OCI-LY3 (cell line): ENCODE data around the gene ASIC1.

ENCODE experiments used
- CTCF ChIP-seq: fragments of 200-600, 300-600 bp; sonication (generic); IDR thresholded peaks from 2 replicates; pipeline ENCODE4 v1.5.1; 2014; ENCODE audit warnings: antibody characterized with exemption, low read length, low read depth
- EZH2phosphoT487 ChIP-seq: fragments of 200-600 bp; shearing (Covaris generic); IDR thresholded peaks from 2 replicates; pipeline ENCODE4 v1.6.1; 2018; ENCODE audit warnings: antibody characterized with exemption, mixed run types, low read depth

DNA sequence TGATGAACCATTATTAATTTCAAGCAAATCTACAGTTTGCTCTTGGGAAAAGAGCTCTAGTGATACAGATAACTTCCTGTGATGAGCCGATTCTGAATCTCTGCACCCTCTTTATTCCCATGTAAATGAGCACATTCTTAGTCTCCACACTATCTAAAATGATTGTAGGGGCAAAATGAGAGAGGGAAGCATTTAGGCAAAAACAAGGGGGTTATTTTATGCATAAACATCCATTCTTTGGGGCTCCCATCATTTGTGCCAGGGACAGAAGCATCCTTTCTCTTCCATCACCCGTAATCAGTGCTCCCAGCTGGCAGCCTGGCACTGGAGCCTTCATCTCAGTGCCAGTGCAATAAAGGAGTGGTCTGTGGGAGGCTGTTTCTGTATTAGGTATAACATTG is 44.7 kb downstream of the ASIC1 start:
- TF ChIP-seq CTCF: no peak
- TF ChIP-seq EZH2phosphoT487: no peak
